HG02852 (cell line): ENCODE measurements around the gene NALF2.

Experiments
- ATAC-seq: cut with Tn5 transposase; IDR thresholded peaks from one replicate; pipeline ENCODE4 v1.9.1; 2021; ENCODE audit warnings: mild to moderate bottlenecking, moderate library complexity; ENCODE audit not compliant: unreplicated experiment

The NALF2 gene

GRCh38 chrX:69503782-69504625, at the start of gene NALF2:
Gene NALF2 (plus strand): TSS chrX:69504326. CDS start chrX:69505283, 957 bp downstream.
- ATAC-seq, result no peak

GRCh38 chrX:69457756-69458155, 46.4 kb upstream of the NALF2 start:
- ATAC-seq, result no peak

GRCh38 chrX:69466546-69466945, 37.6 kb upstream of the NALF2 start:
- no peak for ATAC-seq

- ATAC-seq, result no peak
Observed at GRCh38 chrX:69469975-69470374, 34.2 kb upstream of the NALF2 start.

GRCh38 chrX:69489625-69490024, 14.5 kb upstream of the NALF2 start:
- no peak for ATAC-seq

- ATAC-seq, result no peak
Observed at GRCh38 chrX:69493193-69493592, 10.9 kb upstream of the NALF2 start.

GRCh38 chrX:69493766-69494165, 10.4 kb upstream of the NALF2 start:
- ATAC-seq, result no peak

- ATAC-seq, result no peak
Observed at GRCh38 chrX:69496183-69496582, 7.9 kb upstream of the NALF2 start.

- no peak for ATAC-seq
Observed at GRCh38 chrX:69501429-69501828, 2.7 kb upstream of the NALF2 start.

GRCh38 chrX:69503228-69503781, 821 bp upstream of the NALF2 start:
- no peak for ATAC-seq

GRCh38 chrX:69504626-69505612, 793 bp downstream of the NALF2 start:
- no peak for ATAC-seq

GRCh38 chrX:69505772-69506616, 1.9 kb downstream of the NALF2 start:
- ATAC-seq, result no peak

GRCh38 chrX:69506617-69507499, 2.7 kb downstream of the NALF2 start:
- no peak for ATAC-seq

GRCh38 chrX:69507500-69507789, 3.3 kb downstream of the NALF2 start:
- no peak for ATAC-seq

GRCh38 chrX:69508610-69509009, 4.5 kb downstream of the NALF2 start:
- no peak for ATAC-seq

GRCh38 chrX:69510137-69510715, 6.1 kb downstream of the NALF2 start:
- ATAC-seq, result no peak

- ATAC-seq, result no peak
Observed at GRCh38 chrX:69510914-69511513, 6.9 kb downstream of the NALF2 start.

GRCh38 chrX:69522052-69522451, 17.9 kb downstream of the NALF2 start:
- ATAC-seq, result no peak

- ATAC-seq, result no peak
Observed at GRCh38 chrX:69523314-69523713, 19.2 kb downstream of the NALF2 start.
